Right cardiac atrium (tissue), 5 donors: ENCODE data around the gene OVCA2. TPM values are rescaled to one million over a fixed set of nuclear protein-coding genes. Genes with fewer than 3 reads are reported as not detected.
A peak's percentile ranks its signal among the peaks of the same experiment; 100 is the strongest.

ENCODE experiments used
- ATAC-seq, 2 donors: fragments of 200-7000 bp; cut with Tn5 transposase; one replicate each; pipeline versions ENCODE4 v1.8.0 to v1.9.1; 2020; ENCODE audit warnings: moderate library complexity in 2 of 2, mild to moderate bottlenecking in 1 of 2
- DNase-seq, 3 donors: peaks; one replicate each; pipeline ENCODE4 v3.0.0-alpha.2; 2020
- H3K27ac ChIP-seq: one replicate; pipeline ENCODE4 v1.5.1; 2013; ENCODE audit warnings: mild to moderate bottlenecking, low read length, control low read depth, moderate library complexity
- H3K27me3 ChIP-seq: one replicate; pipeline ENCODE4 v1.6.1; 2013; ENCODE audit not compliant: control insufficient read depth, insufficient read depth
- H3K4me1 ChIP-seq: one replicate; pipeline ENCODE4 v1.6.1; 2013; ENCODE audit warnings: low read length; ENCODE audit not compliant: control insufficient read depth, insufficient read depth
- H3K4me3 ChIP-seq: one replicate; pipeline ENCODE4 v1.5.1; 2013; ENCODE audit warnings: low read length, control low read depth
- H3K9me3 ChIP-seq: one replicate; pipeline ENCODE4 v1.6.1; 2013; ENCODE audit warnings: low read length; ENCODE audit not compliant: control insufficient read depth
- WGBS: extraction: QIAGEN DNeasy Blood & Tissue Kit; methylation state at CpG from one replicate; pipeline ENCODE4 v1.1.7; 2013; 5-methylcytosine and 5-hydroxymethylcytosine counted together
- intact Hi-C, 4 donors: fragments of 100-400 bp; cut with DNase I; formaldehyde crosslinking; loops; one replicate each; pipeline versions ENCODE4 v1.11.0 to v1.14.0; 2022 to 2023
- polyA plus RNA-seq: library from polyadenylated mRNA; stranded (reverse); fragments of 200-250 nt; gene quantifications from one replicate; pipeline ENCODE4 v1.2.3, GENCODE V29; 2013
- total RNA-seq, 4 donors: library from RNA; stranded (reverse); fragmentation: NEBNext Ultra II Directional; extraction: Animal tissue kit (Norgen Biotek cat#: 25700); gene quantifications; one replicate each; pipeline ENCODE4 v1.2.1, GENCODE V29; 2021
- donor health status: healthy with polysubstance abuse.
- donor health status: DM: no; HTN: yes; CAD: no.
- donor health status: DM: no; HTN: no; CAD: no.
- donor health status: DM: no; HTN: yes; CAD: no; lungs with severe emphysema.
- donor health status: DM: yes; HTN: yes; CAD: no.

Gene OVCA2
- total and polyA plus RNA-seq, 5 donors = 15.3 to 35.6 (median 22.1) TPM

GRCh38 chr17:2068519-2069051 lies 26.8 kb downstream of the OVCA2 start:
- intact Hi-C loops = loop anchor here in 1 of 4 donors (10.0 kb wide), 1 partner anchor 56 kb away; no protein-coding TSS in a partner anchor
- Histone ChIP-seq H3K27ac (peak overlapping the region; percentile 83), H3K9me3 (no peaks in the 10 kb centered on the region), H3K4me1 (peaks cover 15% of the 10 kb centered on the region), H3K27me3 (no peaks in the 10 kb centered on the region), H3K4me3 (no peak overlapping the region)
- peak; percentile 28 to 60 (median 53) for DNase-seq
- ATAC-seq = no peak
- 70% methylated on average over 15 of the region's 15 CpGs for WGBS

GRCh38 chr17:2070241-2071023 lies 28.6 kb downstream of the OVCA2 start:
- Histone ChIP-seq H3K9me3 (no peaks in the 10 kb centered on the region), H3K4me3 (no peak overlapping the region), H3K27ac (peak overlapping the region; percentile 85), H3K27me3 (no peaks in the 10 kb centered on the region), H3K4me1 (peaks cover 18% of the 10 kb centered on the region)
- 83% methylated on average over 13 of the region's 13 CpGs for WGBS
- DNase-seq (peak; percentile 22 to 66 (median 52)), ATAC-seq (no peak)
- intact Hi-C loops = no loop called here

- Histone ChIP-seq H3K27me3 (no peaks in the 10 kb centered on the region), H3K9me3 (no peaks in the 10 kb centered on the region), H3K4me3 (no peak overlapping the region), H3K27ac (peak overlapping the region; percentile 85), H3K4me1 (peaks cover 23% of the 10 kb centered on the region)
- intact Hi-C loops = no loop called here
- DNase-seq (peak in 2 of 3 donors; percentile 0 to 7), ATAC-seq (no peak)
- WGBS = 84% methylated on average over 6 of the region's 6 CpGs
Measured at GRCh38 chr17:2071024-2071385, 29.2 kb downstream of the OVCA2 start.

- WGBS = 47% methylated on average over 31 of the region's 31 CpGs
- ATAC-seq (peak; percentile 65), DNase-seq (peak; percentile 76 to 90 (median 89))
- no peaks in the 10 kb centered on the region for H3K9me3 ChIP-seq
- no peak overlapping the region for H3K4me3 ChIP-seq
- no peaks in the 10 kb centered on the region for H3K27me3 ChIP-seq
- intact Hi-C loops = no loop called here
- H3K27ac ChIP-seq = peak overlapping the region; percentile 85
- H3K4me1 ChIP-seq = peaks cover 26% of the 10 kb centered on the region
Measured at GRCh38 chr17:2071455-2072281, 29.8 kb downstream of the OVCA2 start.

- peak overlapping the region; percentile 78 for H3K27ac ChIP-seq
- no peak overlapping the region for H3K4me3 ChIP-seq
- no peaks in the 10 kb centered on the region for H3K9me3 ChIP-seq
- H3K4me1 ChIP-seq = peaks cover 19% of the 10 kb centered on the region
- ATAC-seq (no peak), DNase-seq (peak in 1 of 3 donors; percentile 55)
- H3K27me3 ChIP-seq = no peaks in the 10 kb centered on the region
- intact Hi-C loops = no loop called here
- 63% methylated on average over 10 of the region's 10 CpGs for WGBS
Measured at GRCh38 chr17:2074919-2075318, 33.1 kb downstream of the OVCA2 start.

GRCh38 chr17:2075336-2076086 lies 33.7 kb downstream of the OVCA2 start:
- intact Hi-C loops = no loop called here
- H3K9me3 ChIP-seq = no peaks in the 10 kb centered on the region
- H3K27ac ChIP-seq = peak overlapping the region; percentile 84
- no peak overlapping the region for H3K4me3 ChIP-seq
- 38% methylated on average over 13 of the region's 13 CpGs for WGBS
- ATAC-seq (peak; percentile 63 to 77), DNase-seq (peak; percentile 64 to 84 (median 80))
- peaks cover 19% of the 10 kb centered on the region for H3K4me1 ChIP-seq
- no peaks in the 10 kb centered on the region for H3K27me3 ChIP-seq

GRCh38 chr17:2076087-2076984 lies 34.5 kb downstream of the OVCA2 start:
- no peaks in the 10 kb centered on the region for H3K27me3 ChIP-seq
- 49% methylated on average over 17 of the region's 17 CpGs for WGBS
- H3K4me3 ChIP-seq = no peak overlapping the region
- no peaks in the 10 kb centered on the region for H3K9me3 ChIP-seq
- DNase-seq (peak in 2 of 3 donors; percentile 27 to 57), ATAC-seq (no peak)
- intact Hi-C loops = no loop called here
- H3K4me1 ChIP-seq = peaks cover 17% of the 10 kb centered on the region
- peak overlapping the region; percentile 84 for H3K27ac ChIP-seq

- WGBS = 58% methylated on average over 8 of the region's 8 CpGs
- H3K27me3 ChIP-seq = no peaks in the 10 kb centered on the region
- no peak for DNase-seq
- intact Hi-C loops = no loop called here
- no peaks in the 10 kb centered on the region for H3K9me3 ChIP-seq
- H3K4me1 ChIP-seq = peaks cover 16% of the 10 kb centered on the region
- ATAC-seq = no peak
- no peak overlapping the region for H3K4me3 ChIP-seq
- H3K27ac ChIP-seq = peak overlapping the region; percentile 84
Measured at GRCh38 chr17:2077040-2077439, 35.2 kb downstream of the OVCA2 start.

- no peak overlapping the region for H3K27ac ChIP-seq
- H3K4me1 ChIP-seq = peaks cover 34% of the 10 kb centered on the region
- intact Hi-C loops = no loop called here
- no peak overlapping the region for H3K4me3 ChIP-seq
- ATAC-seq (no peak), DNase-seq (no peak)
- no peaks in the 10 kb centered on the region for H3K9me3 ChIP-seq
- WGBS = 76% methylated on average over 9 of the region's 9 CpGs
- H3K27me3 ChIP-seq = no peaks in the 10 kb centered on the region
Measured at GRCh38 chr17:2081564-2081963, 39.7 kb downstream of the OVCA2 start.
